HEK293T (cell line): ENCODE measurements around the gene RELA.

ENCODE experiments used
- ARNT ChIP-seq: fragments of 450-650 bp; IDR thresholded peaks from 2 replicates; pipeline ENCODE4 v1.6.1; 2017; ENCODE audit warnings: mild to moderate bottlenecking
- BHLHE40 ChIP-seq: fragments of 450-650 bp; IDR thresholded peaks from 2 replicates; pipeline ENCODE4 v1.6.1; 2016; ENCODE audit warnings: mild to moderate bottlenecking, moderate library complexity, borderline replicate concordance
- CTBP1 ChIP-seq: fragments of 450-650 bp; IDR thresholded peaks from 2 replicates; pipeline ENCODE4 v1.6.1; 2016; ENCODE audit warnings: borderline replicate concordance
- ELF4 ChIP-seq: fragments of 450-650 bp; IDR thresholded peaks from 2 replicates; pipeline ENCODE4 v1.6.1; 2017; ENCODE audit warnings: antibody characterized with exemption
- FOXK2 ChIP-seq: fragments of 450-650 bp; IDR thresholded peaks from 2 replicates; pipeline ENCODE4 v1.6.1; 2016; ENCODE audit warnings: mild to moderate bottlenecking
- FOXM1 ChIP-seq: fragments of 450-650 bp; IDR thresholded peaks from 2 replicates; pipeline ENCODE4 v1.6.1; 2017; ENCODE audit warnings: mild to moderate bottlenecking, borderline replicate concordance
- HDGF ChIP-seq: fragments of 450-650 bp; IDR thresholded peaks from 2 replicates; pipeline ENCODE4 v1.6.1; 2017; ENCODE audit warnings: antibody characterized with exemption, borderline replicate concordance
- LEF1 ChIP-seq: fragments of 450-650 bp; IDR thresholded peaks from 2 replicates; pipeline ENCODE4 v1.6.1; 2017; ENCODE audit warnings: mild to moderate bottlenecking, borderline replicate concordance
- NFRKB ChIP-seq: fragments of 450-650 bp; IDR thresholded peaks from 2 replicates; pipeline ENCODE4 v1.6.1; 2016; ENCODE audit warnings: mild to moderate bottlenecking, moderate library complexity
- PKNOX1 ChIP-seq: fragments of 450-650 bp; IDR thresholded peaks from 2 replicates; pipeline ENCODE4 v1.6.1; 2016
- SP1 ChIP-seq: fragments of 450-650 bp; IDR thresholded peaks from 2 replicates; pipeline ENCODE4 v1.6.1; 2017
- SUZ12 ChIP-seq: fragments of 450-650 bp; IDR thresholded peaks from 2 replicates; pipeline ENCODE4 v1.6.1; 2016; ENCODE audit warnings: mild to moderate bottlenecking
- TARDBP ChIP-seq: fragments of 450-650 bp; IDR thresholded peaks from 2 replicates; pipeline ENCODE4 v1.6.1; 2016
- ZNF384 ChIP-seq: fragments of 450-650 bp; IDR thresholded peaks from 2 replicates; pipeline ENCODE4 v1.6.1; 2016

GRCh38 chr11:65703846-65704245 is 41.1 kb upstream of the RELA start:
- TF ChIP-seq FOXK2 = no peak
- no peak for TF ChIP-seq HDGF
- TF ChIP-seq FOXM1 = no peak
- TF ChIP-seq ELF4 = no peak
- no peak for TF ChIP-seq SUZ12
- TF ChIP-seq PKNOX1 = no peak
- TF ChIP-seq NFRKB = no peak
- TF ChIP-seq SP1 = no peak
- no peak for TF ChIP-seq TARDBP
- no peak for TF ChIP-seq ARNT
- TF ChIP-seq CTBP1 = no peak
- TF ChIP-seq LEF1 = no peak
- TF ChIP-seq BHLHE40 = no peak
- TF ChIP-seq ZNF384 = no peak
